Stimulated activated CD8-positive, alpha-beta memory T cell treated with anti-CD3 and anti-CD28 coated beads, Interleukin-12 subunit alpha, Interleukin-12 subunit beta, amount 100 ng/mL, for 4 hours (primary cell): ENCODE results near the gene TOP3B.
A peak's percentile ranks its signal among the peaks of the same experiment; 100 is the strongest.

Experiments
- DNase-seq: peaks from one replicate; pipeline ENCODE4 v3.0.0-alpha.2; 2020; ENCODE audit warnings: low read depth

The TOP3B gene

GRCh38 chr22:21982338-21982965 lies at the start of gene TOP3B:
TSS of gene TOP3B (minus strand) at chr22:21982787. CDS start at chr22:21975709, 7,078 bp downstream.
- DNase-seq, result peak; percentile 60

GRCh38 chr22:22031183-22031945 lies 48.8 kb upstream of the TOP3B start:
- no peak for DNase-seq

- no peak for DNase-seq
These were observed 48.1 kb upstream of the TOP3B start for GRCh38 chr22:22030493-22031182.

- DNase-seq, result no peak
These were observed 45.4 kb upstream of the TOP3B start for GRCh38 chr22:22027955-22028354.

- no peak for DNase-seq
These were observed 43.7 kb upstream of the TOP3B start for GRCh38 chr22:22026157-22026831.

- no peak for DNase-seq
These were observed 43.0 kb upstream of the TOP3B start for GRCh38 chr22:22025320-22026156.

GRCh38 chr22:22024440-22024839 lies 41.9 kb upstream of the TOP3B start:
- DNase-seq, result no peak

- DNase-seq, result no peak
These were observed 41.1 kb upstream of the TOP3B start for GRCh38 chr22:22023581-22024137.

GRCh38 chr22:22022947-22023534 lies 40.5 kb upstream of the TOP3B start:
- DNase-seq, result no peak

- DNase-seq, result no peak
These were observed 39.8 kb upstream of the TOP3B start for GRCh38 chr22:22022255-22022840.

GRCh38 chr22:22021162-22021750 lies 38.7 kb upstream of the TOP3B start:
- no peak for DNase-seq

- DNase-seq, result no peak
These were observed 37.9 kb upstream of the TOP3B start for GRCh38 chr22:22020425-22020852.

GRCh38 chr22:22019659-22020424 lies 37.3 kb upstream of the TOP3B start:
- no peak for DNase-seq

- DNase-seq, result no peak
These were observed 36.5 kb upstream of the TOP3B start for GRCh38 chr22:22018825-22019658.

- no peak for DNase-seq
These were observed 33.0 kb upstream of the TOP3B start for GRCh38 chr22:22015631-22016030.

GRCh38 chr22:22014285-22014659 lies 31.7 kb upstream of the TOP3B start:
- DNase-seq, result no peak

- no peak for DNase-seq
These were observed 31.1 kb upstream of the TOP3B start for GRCh38 chr22:22013559-22014284.

- no peak for DNase-seq
These were observed 29.4 kb upstream of the TOP3B start for GRCh38 chr22:22011964-22012363.
